Activated CD8-positive, alpha-beta T cell treated with anti-CD3 and anti-CD28 coated beads for 36 hours (primary cell): ENCODE results near the gene DIS3L2. TPM values are rescaled to one million over a fixed set of nuclear protein-coding genes. Genes with fewer than 3 reads are reported as not detected.

Experiments
- ATAC-seq: fragments of 200-7000 bp; cut with Tn5 transposase; one replicate; pipeline ENCODE4 v1.10.0; 2021; ENCODE audit warnings: mild to moderate bottlenecking, moderate library complexity
- CTCF ChIA-PET: fragments of 350-600 bp; sonication (Branson Sonifier 250); formaldehyde crosslinking; loops from one replicate; lab custom pipeline; 2021; ENCODE audit warnings: antibody characterized with exemption; lab: Charles Lee
- POLR2A ChIA-PET: fragments of 350-600 bp; sonication (Branson Sonifier 250); formaldehyde crosslinking; loops from one replicate; lab custom pipeline; 2021; ENCODE audit warnings: antibody characterized with exemption; lab: Charles Lee
- DNase-seq: peaks from one replicate; pipeline ENCODE4 v3.0.0-alpha.2; 2020
- H3K27ac Mint-ChIP-seq: one replicate; pipeline ENCODE4 v1.8.0; 2021; ENCODE audit warnings: mild to moderate bottlenecking, mixed read lengths
- H3K27me3 Mint-ChIP-seq: one replicate; pipeline ENCODE4 v1.8.0; 2021; ENCODE audit warnings: mixed read lengths
- H3K36me3 Mint-ChIP-seq: one replicate; pipeline ENCODE4 v1.8.0; 2021; ENCODE audit warnings: low read depth, mixed read lengths
- H3K4me1 Mint-ChIP-seq: one replicate; pipeline ENCODE4 v1.8.0; 2021; ENCODE audit warnings: low read depth, mixed read lengths
- H3K4me3 Mint-ChIP-seq: one replicate; pipeline ENCODE4 v1.8.0; 2021; ENCODE audit warnings: mild to moderate bottlenecking, moderate library complexity, mixed read lengths
- H3K9me3 Mint-ChIP-seq: one replicate; pipeline ENCODE4 v1.8.0; 2021; ENCODE audit warnings: mixed read lengths
- CTCF ChIP-seq: fragments of 200-600 bp; IDR thresholded peaks from one replicate; pipeline ENCODE4 v1.8.0; 2022; ENCODE audit warnings: antibody characterized with exemption, mild to moderate bottlenecking
- intact Hi-C: fragments of 100-400 bp; cut with micrococcal nuclease; formaldehyde crosslinking; loops from one replicate; pipeline ENCODE4 v1.10.0; 2022
- total RNA-seq, 2 experiments: library from RNA; stranded (reverse); gene quantifications; one replicate each; pipeline ENCODE4 v1.2.3, GENCODE V29; 2021

DIS3L2 gene
- total RNA-seq, 2 experiments from 2014 or later = 26.5 to 27.2 TPM

DNA sequence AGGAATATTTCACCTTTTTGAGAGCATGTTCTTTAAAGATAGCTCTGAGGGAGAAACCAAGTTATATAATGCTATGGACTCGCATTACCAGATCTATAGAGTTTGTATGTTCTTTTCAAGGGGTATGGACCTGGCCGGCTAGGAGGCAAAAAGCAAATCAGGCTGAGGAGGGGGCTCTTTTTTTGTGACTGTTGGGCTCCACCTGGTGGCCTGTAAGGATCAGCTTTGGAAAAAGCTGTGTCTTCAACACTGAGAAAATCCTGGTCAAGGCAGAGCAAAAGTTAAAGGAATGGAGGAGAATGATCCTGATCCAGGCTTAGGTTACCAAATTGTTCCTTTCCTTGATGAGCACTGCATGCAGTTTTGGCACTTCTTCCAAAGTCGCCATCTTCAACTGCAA lies 180.5 kb downstream of the DIS3L2 start:
- intact Hi-C loops = loop anchor here (5.0 kb wide), 1 partner anchor 215 kb away; the partner anchor contains the start of gene NPPC
- Mint-ChIP-seq H3K27me3 (no peaks in the 10 kb centered on the region), H3K4me3 (no peak overlapping the region), H3K36me3 (peaks cover 9% of the 10 kb centered on the region), H3K4me1 (peaks cover 40% of the 10 kb centered on the region), H3K9me3 (no peaks in the 10 kb centered on the region), H3K27ac (no peak overlapping the region)
- ChIA-PET CTCF (interaction anchor here (0.7 to 7.0 kb wide), 25 partner anchors 15 to 243 kb away, joined by 3 to 121 read pairs (median 4); partner anchors contain the start of genes DIS3L2 and NPPC), POLR2A (interaction anchor here (0.7 to 2.9 kb wide), 2 partner anchors 211 to 217 kb away, joined by 4 to 8 read pairs; no protein-coding TSS in a partner anchor)
- ATAC-seq = peak; percentile 57
- peak; percentile 69 for DNase-seq
- TF ChIP-seq CTCF = peak; percentile 64

- POLR2A ChIA-PET = interaction anchor here (0.7 kb wide), 1 partner anchor 212 kb away, joined by 4 read pairs; no protein-coding TSS in a partner anchor
Measured at GRCh38 chr2:232142502-232142901, 181.0 kb downstream of the DIS3L2 start.

DNA sequence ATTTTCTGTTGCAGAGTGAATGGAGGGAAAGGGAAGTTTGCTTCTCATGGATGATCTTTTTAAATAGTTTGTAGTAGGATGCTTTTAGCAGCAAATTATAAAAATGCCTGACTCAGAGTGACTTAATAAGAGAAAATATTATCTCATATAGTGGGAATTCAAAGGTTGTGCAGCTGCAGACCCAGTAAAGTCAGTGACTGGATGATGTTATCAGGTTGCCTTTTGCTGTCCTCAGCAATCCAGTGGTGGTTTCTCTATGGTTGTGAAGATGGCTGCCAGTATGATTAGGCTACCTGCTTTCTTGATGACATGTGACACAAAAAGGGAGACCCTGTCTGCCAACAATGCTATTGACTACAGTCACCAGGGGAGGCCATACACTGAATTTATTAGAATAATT lies 184.8 kb downstream of the DIS3L2 start:
- Mint-ChIP-seq H3K4me3 (no peak overlapping the region), H3K4me1 (peaks cover 9% of the 10 kb centered on the region), H3K9me3 (no peaks in the 10 kb centered on the region), H3K27me3 (no peaks in the 10 kb centered on the region), H3K36me3 (peaks cover 6% of the 10 kb centered on the region), H3K27ac (no peak overlapping the region)
- ChIA-PET CTCF (interaction anchor here (0.6 to 1.0 kb wide), 2 partner anchors 25 to 215 kb away, joined by 3 read pairs; no protein-coding TSS in a partner anchor), POLR2A (interaction anchor here (0.6 to 0.7 kb wide), 2 partner anchors 58 to 124 kb away, joined by 3 read pairs; no protein-coding TSS in a partner anchor)
- no peak for ATAC-seq
- no peak for TF ChIP-seq CTCF
- intact Hi-C loops = no loop called here
- DNase-seq = no peak

More at GRCh38 chr2:232142502-232142901, 181.0 kb downstream of the DIS3L2 start:
- ATAC-seq (no peak), DNase-seq (no peak)
- Mint-ChIP-seq H3K36me3 (peaks cover 9% of the 10 kb centered on the region), H3K27ac (no peak overlapping the region), H3K9me3 (no peaks in the 10 kb centered on the region), H3K4me1 (peaks cover 37% of the 10 kb centered on the region), H3K27me3 (no peaks in the 10 kb centered on the region), H3K4me3 (no peak overlapping the region)
- CTCF ChIA-PET = interaction anchor here (0.9 to 7.0 kb wide), 24 partner anchors 15 to 243 kb away, joined by 3 to 121 read pairs (median 4); partner anchors contain the start of genes DIS3L2 and NPPC
- no peak for TF ChIP-seq CTCF
- intact Hi-C loops = loop anchor here (5.0 kb wide), 1 partner anchor 215 kb away; the partner anchor contains the start of gene NPPC

GRCh38 chr2:232147440-232148077 lies 186.0 kb downstream of the DIS3L2 start:
- intact Hi-C loops = no loop called here
- H3K9me3 Mint-ChIP-seq = no peaks in the 10 kb centered on the region

More at GRCh38 chr2:232147440-232148077, 186.0 kb downstream of the DIS3L2 start:
- Mint-ChIP-seq H3K27ac (no peak overlapping the region), H3K4me1 (peaks cover 5% of the 10 kb centered on the region), H3K36me3 (peaks cover 6% of the 10 kb centered on the region), H3K4me3 (no peak overlapping the region), H3K27me3 (no peaks in the 10 kb centered on the region)
- DNase-seq = no peak
- TF ChIP-seq CTCF = no peak
- ChIA-PET CTCF (no interaction called here), POLR2A (no interaction called here)
- ATAC-seq = no peak
